ENCODE measurements around the gene NELL1. TPM values are rescaled to one million over a fixed set of nuclear protein-coding genes. Genes with fewer than 3 reads are reported as not detected.

NELL1 gene
- total RNA-seq, 2 experiments from 2014 or later: not detected

DNA sequence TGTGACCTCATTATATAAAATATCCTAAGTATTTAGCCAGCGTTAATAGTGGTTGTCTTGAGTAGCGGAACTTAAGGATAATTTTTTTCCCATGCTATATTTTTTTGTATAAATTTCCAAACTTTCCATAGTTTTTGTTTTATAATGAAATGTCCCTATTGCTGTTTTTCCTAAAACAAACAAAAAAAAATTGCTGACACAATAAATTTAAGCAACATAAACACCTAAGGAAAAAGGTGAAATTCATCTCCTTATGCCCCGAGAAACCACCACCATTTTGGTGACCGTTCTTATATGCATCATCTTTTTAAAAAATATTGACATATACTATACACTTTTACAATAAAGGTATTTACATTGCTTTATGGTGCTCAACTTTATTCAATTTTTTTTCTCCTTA is 814.7 kb downstream of the NELL1 start:
- no peak for ATAC-seq
- Mint-ChIP-seq H3K4me3 (no peak overlapping the region), H3K36me3 (ENCODE audit: low read depth) (no peaks in the 10 kb centered on the region), H3K27ac (no peak overlapping the region), H3K4me1 (ENCODE audit: low read depth) (no peaks in the 10 kb centered on the region), H3K9me3 (peaks cover 12% of the 10 kb centered on the region), H3K27me3 (no peaks in the 10 kb centered on the region)
- ChIA-PET CTCF (no interaction called here), POLR2A (no interaction called here)
- DNase-seq: no peak
- intact Hi-C loops (cut with micrococcal nuclease): no loop called here
- TF ChIP-seq, protein P1, sequence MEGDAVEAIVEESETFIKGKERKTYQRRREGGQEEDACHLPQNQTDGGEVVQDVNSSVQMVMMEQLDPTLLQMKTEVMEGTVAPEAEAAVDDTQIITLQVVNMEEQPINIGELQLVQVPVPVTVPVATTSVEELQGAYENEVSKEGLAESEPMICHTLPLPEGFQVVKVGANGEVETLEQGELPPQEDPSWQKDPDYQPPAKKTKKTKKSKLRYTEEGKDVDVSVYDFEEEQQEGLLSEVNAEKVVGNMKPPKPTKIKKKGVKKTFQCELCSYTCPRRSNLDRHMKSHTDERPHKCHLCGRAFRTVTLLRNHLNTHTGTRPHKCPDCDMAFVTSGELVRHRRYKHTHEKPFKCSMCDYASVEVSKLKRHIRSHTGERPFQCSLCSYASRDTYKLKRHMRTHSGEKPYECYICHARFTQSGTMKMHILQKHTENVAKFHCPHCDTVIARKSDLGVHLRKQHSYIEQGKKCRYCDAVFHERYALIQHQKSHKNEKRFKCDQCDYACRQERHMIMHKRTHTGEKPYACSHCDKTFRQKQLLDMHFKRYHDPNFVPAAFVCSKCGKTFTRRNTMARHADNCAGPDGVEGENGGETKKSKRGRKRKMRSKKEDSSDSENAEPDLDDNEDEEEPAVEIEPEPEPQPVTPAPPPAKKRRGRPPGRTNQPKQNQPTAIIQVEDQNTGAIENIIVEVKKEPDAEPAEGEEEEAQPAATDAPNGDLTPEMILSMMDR (IDR thresholded peaks at IDR 0.05): no peak

DNA sequence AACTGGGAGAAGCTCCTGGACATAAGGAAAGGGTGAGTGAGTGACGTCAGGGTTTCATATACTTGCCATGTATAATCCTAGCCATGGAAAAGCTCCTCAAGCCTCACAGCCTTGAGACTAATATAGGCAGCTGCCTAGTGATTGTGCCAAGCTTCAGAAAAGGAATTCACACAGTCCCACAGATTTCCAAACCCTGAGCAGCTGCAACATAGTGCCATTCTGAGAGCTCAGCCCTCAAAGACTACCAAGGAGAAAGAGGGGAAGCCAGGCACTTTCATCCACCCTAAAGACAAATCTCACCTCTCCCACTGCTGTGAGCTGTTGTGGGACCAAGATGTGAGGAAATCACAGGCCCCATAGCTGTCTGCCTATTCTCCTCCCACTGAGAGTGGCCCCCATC is 815.6 kb downstream of the NELL1 start:
- Mint-ChIP-seq H3K36me3 (ENCODE audit: low read depth) (no peaks in the 10 kb centered on the region), H3K27ac (no peak overlapping the region), H3K4me1 (ENCODE audit: low read depth) (no peaks in the 10 kb centered on the region), H3K9me3 (peaks cover 15% of the 10 kb centered on the region), H3K27me3 (no peaks in the 10 kb centered on the region), H3K4me3 (no peak overlapping the region)
- CTCF ChIA-PET: no interaction called here
- intact Hi-C loops (cut with micrococcal nuclease): no loop called here
- POLR2A ChIA-PET: no interaction called here
- no peak for ATAC-seq
- TF ChIP-seq, protein P1 (IDR thresholded peaks at IDR 0.05): no peak
- DNase-seq: no peak

DNA sequence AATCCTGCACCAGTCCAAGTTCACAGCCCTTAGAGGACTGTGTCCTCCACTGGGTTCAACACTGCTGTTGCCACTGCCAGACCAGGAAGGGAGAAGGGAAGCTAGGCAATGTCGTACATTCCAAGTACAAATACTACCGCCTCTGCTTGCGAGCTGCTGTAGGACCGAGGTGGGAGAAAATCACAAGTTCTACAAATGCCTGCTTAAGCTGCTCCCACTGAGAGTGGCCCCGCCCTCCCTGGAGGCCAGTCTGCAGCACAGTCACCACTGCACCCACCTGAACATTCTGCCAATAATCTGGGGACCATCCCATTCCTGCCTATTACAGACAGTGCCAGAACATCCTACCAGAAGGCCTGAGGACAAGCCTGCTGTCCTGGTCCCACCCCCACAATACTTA is 816.0 kb downstream of the NELL1 start:
- Mint-ChIP-seq H3K9me3 (peaks cover 17% of the 10 kb centered on the region), H3K27ac (no peak overlapping the region), H3K27me3 (no peaks in the 10 kb centered on the region), H3K4me3 (no peak overlapping the region), H3K4me1 (ENCODE audit: low read depth) (no peaks in the 10 kb centered on the region), H3K36me3 (ENCODE audit: low read depth) (no peaks in the 10 kb centered on the region)
- TF ChIP-seq, protein P1 (IDR thresholded peaks at IDR 0.05): no peak
- ChIA-PET POLR2A (no interaction called here), CTCF (no interaction called here)
- DNase-seq (no peak), ATAC-seq (no peak)
- intact Hi-C loops (cut with micrococcal nuclease): no loop called here

DNA sequence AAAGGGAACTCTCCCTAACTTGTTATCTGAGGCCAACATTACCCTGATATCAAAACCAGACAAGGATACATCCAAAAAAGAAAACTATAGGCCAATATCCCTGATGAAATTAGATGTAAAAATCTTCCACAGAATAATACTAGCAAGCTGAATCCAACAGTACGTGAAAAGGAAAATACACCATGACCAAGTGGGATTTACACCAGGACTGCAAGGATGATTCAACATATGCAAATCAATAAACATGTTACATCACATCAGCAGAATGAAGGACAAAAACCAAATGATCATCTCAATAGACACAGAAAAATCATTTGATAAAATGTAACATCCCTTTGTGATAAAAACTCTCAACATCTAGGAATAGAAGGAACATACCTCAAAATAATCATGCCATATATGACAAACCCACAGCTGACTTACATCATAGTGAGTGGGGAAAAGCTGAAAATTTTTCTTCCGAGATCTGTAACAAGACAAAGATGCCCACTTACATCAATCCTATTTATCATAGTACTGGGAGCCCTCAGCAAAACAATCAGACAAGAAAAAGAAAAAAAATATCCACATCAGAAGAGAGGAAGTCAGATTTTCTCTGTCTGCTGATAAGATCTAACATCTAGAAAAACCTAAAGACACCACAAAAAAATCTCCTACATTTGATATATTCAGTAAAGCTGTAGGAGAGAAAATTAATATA is 820.2 kb downstream of the NELL1 start:
- Mint-ChIP-seq H3K27me3 (no peaks in the 10 kb centered on the region), H3K4me3 (no peak overlapping the region), H3K9me3 (peaks cover 24% of the 10 kb centered on the region), H3K36me3 (ENCODE audit: low read depth) (no peaks in the 10 kb centered on the region), H3K27ac (no peak overlapping the region), H3K4me1 (ENCODE audit: low read depth) (no peaks in the 10 kb centered on the region)
- TF ChIP-seq, protein P1 (IDR thresholded peaks at IDR 0.05): no peak
- ChIA-PET CTCF (no interaction called here), POLR2A (no interaction called here)
- intact Hi-C loops (cut with micrococcal nuclease): no loop called here
- ATAC-seq (no peak), DNase-seq (no peak)

DNA sequence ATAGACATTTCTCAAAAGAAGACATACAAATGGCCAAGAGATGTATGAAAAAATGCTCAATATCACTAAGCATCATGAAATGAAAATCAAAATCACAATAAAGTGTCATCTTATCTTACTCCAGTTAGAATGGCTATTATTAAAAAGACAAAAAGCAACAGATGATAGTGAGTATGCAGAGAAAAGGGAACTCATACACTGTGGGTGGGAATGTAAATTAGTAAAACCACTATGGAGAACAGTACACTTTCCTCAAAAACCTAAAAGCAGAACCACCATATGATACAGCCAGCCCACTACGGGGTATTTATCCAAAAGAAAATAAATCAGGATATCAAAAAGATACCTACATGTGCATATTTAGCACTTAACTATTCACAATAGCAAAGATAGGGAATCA is 823.5 kb downstream of the NELL1 start:
- Mint-ChIP-seq H3K27ac (no peak overlapping the region), H3K27me3 (no peaks in the 10 kb centered on the region), H3K4me3 (no peak overlapping the region), H3K36me3 (ENCODE audit: low read depth) (no peaks in the 10 kb centered on the region), H3K4me1 (ENCODE audit: low read depth) (no peaks in the 10 kb centered on the region), H3K9me3 (peaks cover 22% of the 10 kb centered on the region)
- intact Hi-C loops (cut with micrococcal nuclease): no loop called here
- DNase-seq: no peak
- ChIA-PET POLR2A (no interaction called here), CTCF (no interaction called here)
- TF ChIP-seq, protein P1 (IDR thresholded peaks at IDR 0.05): no peak
- no peak for ATAC-seq
